SK-MEL-5 (cell line): ENCODE results near the gene CD109. TPM values are rescaled to one million over a fixed set of nuclear protein-coding genes. Genes with fewer than 3 reads are reported as not detected.

ENCODE experiments used
- DNase-seq: peaks from one replicate; pipeline ENCODE4 v3.0.0-alpha.2; 2016; ENCODE audit warnings: low read depth, low spot score
- in situ Hi-C: cut with HindIII; loops from 2 replicates; pipeline ENCODE4 v1.10.0; 2016; ENCODE audit warnings: low sequenced_read_pairs, high pct_unique_total_duplicates, low pct_unique_long_range_greater_than_20kb
- polyA plus RNA-seq, 2 experiments: library from polyadenylated mRNA; depleted of rRNA; stranded (reverse); fragments of >200 nt; gene quantifications; 2 replicates each; pipeline ENCODE4 v1.2.3, GENCODE V29; 2015
- total RNA-seq: library from RNA; depleted of rRNA; stranded (reverse); fragments of >200 nt; shearing (Covaris generic); gene quantifications from 2 replicates; pipeline ENCODE4 v1.2.3, GENCODE V29; 2014; rRNA removed

The CD109 gene
- 53.1 and 55.9 TPM in 2 replicates for total RNA-seq
- polyA plus RNA-seq (2015; cell fraction: cytosol; rRNA removed): 57.7 and 79.6 TPM in 2 replicates
- 28.4 and 30.0 TPM in 2 replicates for polyA plus RNA-seq (2015; cell fraction: nucleus; rRNA removed)

GRCh38 chr6:73695619-73696421, at the start of gene CD109:
Gene CD109 (plus strand): TSS chr6:73696203. CDS start chr6:73696216, 13 bp downstream.
- peak; percentile 86 for DNase-seq
- in situ Hi-C loops: no loop called here

GRCh38 chr6:73648166-73648565, 47.8 kb upstream of the CD109 start:
- in situ Hi-C loops: no loop called here
- no peak for DNase-seq

DNA sequence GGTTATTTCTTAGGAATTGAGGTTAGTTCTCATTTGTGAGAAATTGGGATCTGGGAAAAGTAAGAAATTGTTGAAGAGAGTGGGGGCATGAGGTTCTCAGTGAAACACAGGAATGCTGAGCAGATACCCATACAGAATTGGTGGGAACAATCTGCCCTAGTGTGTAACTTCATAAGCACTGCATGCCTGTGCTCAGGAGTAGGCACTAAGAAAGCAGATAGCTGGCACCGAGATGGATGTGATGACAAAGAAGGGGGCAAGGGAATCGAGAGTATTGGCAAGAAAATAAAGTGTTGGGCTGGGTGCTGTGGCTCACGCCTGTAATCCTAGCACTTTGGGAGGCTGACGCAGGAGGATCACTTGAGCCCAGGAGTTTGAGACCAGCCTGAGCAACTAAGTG, 46.2 kb upstream of the CD109 start:
- in situ Hi-C loops: no loop called here

GRCh38 chr6:73652637-73653570, 43.1 kb upstream of the CD109 start:
- DNase-seq: peak; percentile 56
- in situ Hi-C loops: no loop called here

More for the DNA sequence above, 46.2 kb upstream of the CD109 start:
- DNase-seq: no peak

GRCh38 chr6:73653571-73654424, 42.2 kb upstream of the CD109 start, which contains the start of gene SLC17A5:
Gene SLC17A5 (minus strand): TSS chr6:73653992. CDS start chr6:73653886, 106 bp downstream.
- DNase-seq: peak; percentile 94
- in situ Hi-C loops: no loop called here

DNA sequence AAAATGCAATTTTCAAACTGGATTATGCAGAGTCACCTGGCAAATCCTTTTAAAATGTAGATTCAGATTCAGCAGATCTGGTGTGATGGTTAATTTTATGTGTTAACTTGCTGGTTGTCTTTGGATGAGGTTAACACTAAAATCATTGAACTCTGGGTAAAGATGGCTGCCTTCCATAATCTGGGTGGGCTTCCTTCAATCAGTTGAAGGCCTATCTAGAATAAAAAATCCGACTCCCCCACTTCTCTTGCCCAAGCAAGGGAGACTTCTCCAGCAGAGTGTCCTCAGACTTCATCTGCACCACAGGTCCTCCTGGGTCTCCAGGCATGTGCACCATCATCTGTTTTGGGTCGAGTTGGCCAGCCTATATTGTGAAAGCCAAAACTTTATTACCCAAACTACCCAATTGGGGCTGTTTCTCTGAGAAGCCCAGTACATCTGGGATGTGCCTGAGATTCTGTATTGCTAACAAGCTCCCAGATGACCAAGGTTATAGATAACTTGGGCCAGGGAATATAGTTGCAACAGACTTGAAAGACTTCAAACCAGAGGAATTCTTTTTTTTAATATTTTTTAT, 40.6 kb upstream of the CD109 start:
- DNase-seq: no peak
- in situ Hi-C loops: no loop called here

DNA sequence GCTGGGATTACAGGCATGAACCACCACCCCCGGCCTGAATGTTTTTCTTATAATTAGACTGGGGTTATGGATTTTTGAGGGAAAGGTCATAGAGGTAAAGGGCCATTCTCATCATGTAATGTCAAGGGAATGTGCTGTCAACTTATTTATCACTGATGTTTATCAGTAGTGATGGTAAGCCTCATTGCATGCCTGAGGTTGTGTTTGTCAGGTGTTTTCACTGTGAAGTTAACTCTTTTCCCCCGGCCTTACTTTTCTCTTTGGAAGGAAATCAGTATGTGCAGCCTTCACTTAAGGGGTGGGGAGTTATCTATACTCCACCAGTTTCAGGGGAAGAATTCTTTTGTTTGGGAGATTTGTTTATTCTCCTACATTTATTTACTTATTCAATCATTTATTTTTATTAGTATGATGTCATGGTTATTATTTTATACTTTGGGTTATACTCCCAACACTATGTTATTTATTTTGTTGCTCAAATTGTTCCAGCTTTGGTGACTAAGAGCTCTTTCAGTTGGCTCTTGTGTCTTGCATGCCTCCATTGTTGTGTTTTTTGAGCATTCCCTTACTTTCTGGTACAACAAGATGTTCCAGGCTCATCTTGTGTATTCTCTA, 39.4 kb upstream of the CD109 start:
- no peak for DNase-seq
- in situ Hi-C loops: no loop called here

DNA sequence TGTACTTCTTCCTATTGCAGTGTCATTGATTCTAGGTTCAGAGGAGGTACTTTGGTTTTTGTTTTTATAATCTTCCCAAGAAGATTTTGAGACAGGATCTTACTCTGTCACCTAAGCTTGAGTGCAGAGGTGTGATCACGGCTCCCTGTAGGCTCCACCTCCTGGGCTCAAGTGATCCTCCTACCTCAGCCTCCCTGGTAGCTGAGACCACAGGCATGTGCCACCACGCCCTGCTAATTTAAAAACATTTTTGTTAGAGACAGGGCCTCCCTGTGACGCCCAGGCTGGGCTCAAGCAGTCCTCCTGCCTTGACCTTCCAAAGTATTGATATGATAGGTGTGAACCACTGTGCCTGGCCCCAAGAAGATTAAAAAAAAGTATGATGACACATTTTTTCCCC, 38.8 kb upstream of the CD109 start:
- in situ Hi-C loops: no loop called here
- no peak for DNase-seq

DNA sequence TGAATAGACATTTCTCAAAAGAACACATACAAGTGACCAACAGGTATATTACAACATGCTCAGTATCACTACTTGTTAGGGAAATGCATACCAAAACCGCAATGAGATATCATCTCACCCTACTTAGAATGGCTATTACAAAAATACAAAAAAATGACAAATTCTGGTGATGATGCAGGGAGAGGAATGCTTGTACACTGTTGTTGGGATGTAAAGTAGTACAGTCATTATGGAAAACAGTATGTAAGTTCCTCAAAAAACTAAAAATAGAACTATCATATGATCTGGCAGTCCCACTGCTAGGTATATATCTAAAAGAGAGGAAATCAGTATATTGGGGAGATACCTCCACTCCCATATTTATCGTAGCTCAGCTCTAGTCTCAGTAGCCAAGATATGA, 31.3 kb upstream of the CD109 start:
- no peak for DNase-seq
- in situ Hi-C loops: no loop called here

DNA sequence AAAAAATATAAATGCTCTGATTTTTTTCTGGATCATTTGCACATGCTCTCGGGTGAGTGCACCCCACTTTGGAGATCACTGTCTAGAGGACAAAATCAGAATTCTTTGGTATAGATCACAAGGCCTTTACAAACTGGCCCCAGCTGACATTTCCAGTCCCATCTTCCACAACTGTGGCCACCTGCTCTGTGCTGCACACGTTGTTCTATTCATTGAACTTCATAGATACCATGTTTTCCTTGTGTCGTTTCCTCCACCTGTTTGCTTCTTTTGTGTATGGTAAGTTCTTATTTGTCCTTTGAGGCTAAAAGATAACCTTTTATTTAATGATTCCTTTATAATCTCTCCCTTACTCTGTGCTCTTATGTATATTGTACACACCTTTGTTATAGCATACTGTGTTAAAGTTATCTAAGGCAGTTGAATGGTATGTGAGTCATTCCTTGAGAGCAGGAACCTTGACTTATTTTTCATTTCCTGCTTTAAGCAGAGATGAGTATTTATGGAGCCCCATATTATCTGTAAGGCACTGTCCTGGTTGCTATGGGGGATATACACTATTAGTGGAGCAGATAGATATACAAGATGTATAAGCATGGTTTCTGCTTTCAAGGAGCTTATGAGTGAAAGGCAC, 30.2 kb upstream of the CD109 start:
- in situ Hi-C loops: no loop called here

GRCh38 chr6:73666393-73666792, 29.6 kb upstream of the CD109 start:
- in situ Hi-C loops: no loop called here
- no peak for DNase-seq

More for the DNA sequence above, 30.2 kb upstream of the CD109 start:
- DNase-seq: no peak

GRCh38 chr6:73667798-73668197, 28.2 kb upstream of the CD109 start:
- in situ Hi-C loops: no loop called here
- DNase-seq: no peak

- no peak for DNase-seq
- in situ Hi-C loops: no loop called here
These were observed 27.0 kb upstream of the CD109 start for GRCh38 chr6:73669005-73669404.

- in situ Hi-C loops: no loop called here
- DNase-seq: no peak
These were observed 23.9 kb upstream of the CD109 start for GRCh38 chr6:73671911-73672685.

DNA sequence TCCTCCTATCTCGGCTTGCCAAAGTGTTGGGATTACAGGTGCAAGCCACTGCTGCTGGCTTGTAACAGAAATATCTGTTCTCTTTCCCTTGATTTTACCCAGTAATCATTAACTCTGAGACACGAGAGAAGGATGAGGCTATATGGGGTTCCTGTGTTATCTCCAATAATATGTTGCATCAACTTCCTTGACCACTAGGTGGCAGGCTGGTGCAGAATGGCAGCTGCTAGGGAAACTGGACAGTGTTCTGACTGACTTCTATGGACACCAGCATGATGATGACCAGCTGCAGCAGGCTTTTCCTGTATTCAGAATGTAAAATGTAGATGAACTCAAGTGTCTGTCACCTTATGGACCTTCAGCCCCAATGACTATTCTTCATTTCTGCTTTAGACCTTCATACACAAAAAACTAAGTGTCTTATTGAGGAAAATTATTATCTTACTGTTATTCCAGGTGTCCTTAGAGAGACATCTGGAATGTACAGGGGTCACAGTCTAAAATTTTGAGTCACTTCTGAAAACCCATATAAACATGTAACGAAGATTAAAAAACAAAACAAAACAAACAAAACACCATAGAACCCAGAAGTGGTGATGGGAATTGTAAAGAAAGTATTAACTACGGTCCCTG, 20.4 kb upstream of the CD109 start:
- DNase-seq: peak; percentile 88
- in situ Hi-C loops: no loop called here
